Tibial nerve (tissue), 4 donors: ENCODE measurements around the gene ZFHX2. TPM values are rescaled to one million over a fixed set of nuclear protein-coding genes. Genes with fewer than 3 reads are reported as not detected.
A peak's percentile ranks its signal among the peaks of the same experiment; 100 is the strongest.

Experiments used
- DNase-seq, 2 donors: peaks; one replicate each; pipeline ENCODE4 v3.0.0-alpha.2; 2019; ENCODE audit warnings: low spot score in 2 of 2
- H3K27ac ChIP-seq, 4 donors: fragments of 200-600 bp; sonication (generic) in 3 of 4; one replicate each; pipeline ENCODE4 v1.5.1; 2017 to 2019; ENCODE audit warnings: mild to moderate bottlenecking in 1 of 4
- H3K27me3 ChIP-seq, 2 donors: fragments of 200-600 bp; sonication (generic) in 1 of 2; one replicate each; pipeline versions ENCODE4 v1.5.1 to v1.6.0; 2017 to 2019
- H3K36me3 ChIP-seq, 3 donors: fragments of 200-600 bp; sonication (generic); one replicate each; pipeline ENCODE4 v1.5.1; 2018 to 2019
- H3K4me1 ChIP-seq, 4 donors: fragments of 200-600 bp; sonication (generic) in 3 of 4; one replicate each; pipeline ENCODE4 v1.5.1; 2017 to 2019
- H3K4me3 ChIP-seq, 4 donors: fragments of 200-600 bp; sonication (generic) in 3 of 4; one replicate each; pipeline ENCODE4 v1.5.1; 2017 to 2019; ENCODE audit warnings: mild to moderate bottlenecking in 1 of 4, moderate library complexity in 1 of 4
- H3K9me3 ChIP-seq, 4 donors: fragments of 200-600 bp; sonication (generic) in 3 of 4; one replicate each; pipeline ENCODE4 v1.5.1; 2017 to 2019
- CTCF ChIP-seq, 5 experiments: fragments of 200-600 bp in 3 of 5; fragments of 450-650 bp in 2 of 5; sonication (generic) in 3 of 5; IDR thresholded peaks; one replicate each; pipeline ENCODE4 v1.5.1; 2016 to 2019; ENCODE audit warnings: antibody characterized with exemption in 5 of 5, mild to moderate bottlenecking in 3 of 5, moderate library complexity in 2 of 5
- EP300 ChIP-seq, 2 donors: sonication (generic); formaldehyde crosslinking; IDR thresholded peaks; one replicate each; pipeline ENCODE4 v1.6.1; 2017; ENCODE audit warnings: antibody characterized with exemption in 2 of 2, mild to moderate bottlenecking in 1 of 2
- POLR2A ChIP-seq, 2 donors: fragments of 450-650 bp; IDR thresholded peaks; one replicate each; pipeline ENCODE4 v1.6.1; 2017; ENCODE audit warnings: antibody characterized with exemption in 2 of 2, mild to moderate bottlenecking in 2 of 2, moderate library complexity in 2 of 2
- WGBS, 2 donors: methylation state at CpG; one replicate each; pipeline ENCODE4 v1.1.5; 2018; 5-methylcytosine and 5-hydroxymethylcytosine counted together
- total RNA-seq, 4 donors: library from RNA; depleted of rRNA; stranded (reverse); fragments of >200 nt; gene quantifications; one replicate each; pipeline ENCODE4 v1.1.0, GENCODE V29; 2016

ZFHX2 gene
- total RNA-seq, 4 donors from 2014 or later, result 2.1 to 3.9 (median 2.6) TPM

- no peak overlapping the region for H3K4me3 ChIP-seq
- H3K27me3 ChIP-seq, result peaks cover 0 to 64% of the 10 kb centered on the region in 2 donors
- DNase-seq, result no peak
- TF ChIP-seq CTCF (IDR thresholded peaks at IDR 0.05) (no peak), POLR2A (IDR thresholded peaks at IDR 0.05) (no peak), EP300 (IDR thresholded peaks at IDR 0.05) (no peak)
- H3K9me3 ChIP-seq, result no peaks in the 10 kb centered on the region
- H3K36me3 ChIP-seq, result no peaks in the 10 kb centered on the region
- no peak overlapping the region for H3K27ac ChIP-seq
- 80 to 81% methylated on average over 1 to 7 of the region's 8 CpGs for whole genome bisulfite sequencing, 2 donors
- H3K4me1 ChIP-seq, result peaks cover 0 to 33% (median 15%) of the 10 kb centered on the region in 4 donors
Observed at GRCh38 chr14:23580948-23581281, 29.4 kb upstream of the ZFHX2 start.

GRCh38 chr14:23580152-23580926 is 28.8 kb upstream of the ZFHX2 start:
- TF ChIP-seq CTCF (IDR thresholded peaks at IDR 0.05), result no peak
- TF ChIP-seq EP300 (IDR thresholded peaks at IDR 0.05), result no peak
- TF ChIP-seq POLR2A (IDR thresholded peaks at IDR 0.05), result no peak
- DNase-seq, result no peak
- WGBS, 2 donors, result 82 to 93% methylated on average over 17 to 20 of the region's 24 CpGs
- no peak overlapping the region for H3K4me3 ChIP-seq
- H3K27ac ChIP-seq, result no peak overlapping the region
- H3K4me1 ChIP-seq, result peaks cover 0 to 37% (median 15%) of the 10 kb centered on the region in 4 donors
- no peaks in the 10 kb centered on the region for H3K36me3 ChIP-seq
- peaks cover 0 to 70% of the 10 kb centered on the region in 2 donors for H3K27me3 ChIP-seq
- no peaks in the 10 kb centered on the region for H3K9me3 ChIP-seq

- H3K9me3 ChIP-seq, result no peaks in the 10 kb centered on the region
- H3K4me3 ChIP-seq, result no peak overlapping the region
- H3K27ac ChIP-seq, result no peak overlapping the region
- peaks cover 0 to 37% (median 15%) of the 10 kb centered on the region in 4 donors for H3K4me1 ChIP-seq
- TF ChIP-seq EP300 (IDR thresholded peaks at IDR 0.05) (no peak), POLR2A (IDR thresholded peaks at IDR 0.05) (no peak), CTCF (IDR thresholded peaks at IDR 0.05) (no peak)
- H3K36me3 ChIP-seq, result no peaks in the 10 kb centered on the region
- DNase-seq, result no peak
- H3K27me3 ChIP-seq, result peaks cover 0 to 76% of the 10 kb centered on the region in 2 donors
Observed at GRCh38 chr14:23579739-23580138, 28.2 kb upstream of the ZFHX2 start.

- 34 to 48% methylated on average over 3 of the region's 3 CpGs for WGBS, 2 donors
- TF ChIP-seq EP300 (IDR thresholded peaks at IDR 0.05), result no peak
- no peak for TF ChIP-seq CTCF (IDR thresholded peaks at IDR 0.05)
- TF ChIP-seq POLR2A (IDR thresholded peaks at IDR 0.05), result no peak
- Histone ChIP-seq H3K36me3 (no peaks in the 10 kb centered on the region), H3K9me3 (no peaks in the 10 kb centered on the region), H3K27me3 (peaks cover 0 to 80% of the 10 kb centered on the region in 2 donors), H3K4me3 (no peak overlapping the region), H3K4me1 (peaks cover 0 to 37% (median 15%) of the 10 kb centered on the region in 4 donors), H3K27ac (no peak overlapping the region)
- DNase-seq, result no peak
Observed at GRCh38 chr14:23579311-23579630, 27.7 kb upstream of the ZFHX2 start.

- WGBS, 2 donors, result 8% methylated on average over 18 of the region's 18 CpGs
Observed at GRCh38 chr14:23578560-23579310, 27.2 kb upstream of the ZFHX2 start, which contains the start of gene JPH4. TSS of gene JPH4 (minus strand) at chr14:23578790. CDS start at chr14:23577453, 1,337 bp downstream.

More at GRCh38 chr14:23578560-23579310, 27.2 kb upstream of the ZFHX2 start, which contains the start of gene JPH4:
- Histone ChIP-seq H3K4me3 (peak within 1 kb of the TSS in 1 of 4 donors; percentile 38), H3K9me3 (no peaks in the 10 kb centered on the region), H3K27me3 (peaks cover 0 to 86% of the 10 kb centered on the region in 2 donors), H3K4me1 (peaks cover 0 to 37% (median 15%) of the 10 kb centered on the region in 4 donors), H3K36me3 (no peaks in the 10 kb centered on the region), H3K27ac (no peak within 1 kb of the TSS)
- TF ChIP-seq CTCF (IDR thresholded peaks at IDR 0.05), result no peak
- no peak for TF ChIP-seq EP300 (IDR thresholded peaks at IDR 0.05)
- TF ChIP-seq POLR2A (IDR thresholded peaks at IDR 0.05), result no peak
- DNase-seq, result no peak
